KMS-11 (cell line): Measurements from ENCODE around the gene DOK7.

ENCODE experiments used
- H2AFZ ChIP-seq: fragments of 200-600 bp; sonication (generic); 2 replicates; pipeline ENCODE4 v1.6.1; 2016; ENCODE audit warnings: antibody characterized with exemption, mixed run types, low read depth
- H3K27ac ChIP-seq: fragments of 200-600 bp; sonication (generic); 2 replicates; pipeline ENCODE4 v1.6.1; 2016; ENCODE audit warnings: mild to moderate bottlenecking, mixed run types
- H3K27me3 ChIP-seq: fragments of 200-600 bp; sonication (generic); 2 replicates; pipeline ENCODE4 v1.6.1; 2017; ENCODE audit warnings: mild to moderate bottlenecking, low read depth, mixed run types, moderate library complexity; ENCODE audit not compliant: insufficient read depth
- H3K36me3 ChIP-seq: fragments of 200-600 bp; sonication (generic); 2 replicates; pipeline ENCODE4 v1.6.1; 2017; ENCODE audit warnings: mild to moderate bottlenecking, mixed run types; ENCODE audit not compliant: insufficient read depth
- H3K4me1 ChIP-seq: fragments of 200-600 bp; sonication (generic); 2 replicates; pipeline ENCODE4 v1.6.1; 2016; ENCODE audit warnings: mild to moderate bottlenecking, low read depth, mixed run types; ENCODE audit not compliant: poor library complexity, severe bottlenecking
- H3K4me2 ChIP-seq: fragments of 200-600 bp; sonication (generic); 2 replicates; pipeline ENCODE4 v1.7.0; 2016; ENCODE audit warnings: mild to moderate bottlenecking, mixed run types
- H3K4me3 ChIP-seq: fragments of 200-600 bp; sonication (generic); IDR thresholded peaks from 2 replicates; pipeline ENCODE4 v1.6.1; 2017; ENCODE audit warnings: low read depth, low read length, mixed read lengths; ENCODE audit not compliant: insufficient read depth
- H3K79me2 ChIP-seq: fragments of 200-600 bp; sonication (generic); 2 replicates; pipeline ENCODE4 v1.6.1; 2016; ENCODE audit warnings: low read depth, mixed run types; ENCODE audit not compliant: insufficient read depth
- H3K9ac ChIP-seq: fragments of 200-600 bp; sonication (generic); 2 replicates; pipeline ENCODE4 v1.6.1; 2016; ENCODE audit warnings: mild to moderate bottlenecking, mixed run types
- H4K20me1 ChIP-seq: fragments of 200-600 bp; sonication (generic); 2 replicates; pipeline ENCODE4 v1.6.1; 2016; ENCODE audit warnings: mild to moderate bottlenecking, mixed run types; ENCODE audit not compliant: insufficient read depth
- TF ChIP-seq, protein P1 (sequence below): fragments of 200-600 bp; sonication (generic); conservative IDR thresholded peaks from 2 replicates; pipeline ENCODE4 v1.6.1; 2017; ENCODE audit warnings: low read depth, mild to moderate bottlenecking, antibody characterized with exemption, low read length, moderate library complexity, mixed read lengths

DOK7 gene

DNA sequence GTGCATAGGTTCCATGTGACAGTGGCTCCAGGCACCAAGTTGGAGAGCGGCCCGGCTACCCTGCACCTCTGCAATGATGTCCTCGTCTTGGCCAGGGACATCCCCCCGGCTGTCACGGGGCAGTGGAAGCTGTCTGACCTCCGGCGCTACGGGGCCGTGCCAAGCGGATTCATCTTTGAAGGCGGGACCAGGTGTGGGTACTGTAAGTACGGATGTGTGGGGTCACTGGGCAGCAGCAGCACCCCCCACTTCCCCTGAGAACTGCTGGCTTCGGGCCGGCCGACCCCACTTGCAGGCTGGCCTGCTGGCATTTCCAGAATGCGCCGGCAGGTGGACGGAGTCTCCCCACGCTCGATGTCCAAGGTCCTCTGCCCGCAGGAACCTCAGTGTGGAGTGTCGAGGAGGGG, 13.2 kb downstream of the DOK7 start:
- Histone ChIP-seq H3K9ac (no peak overlapping the region), H3K79me2 (no peaks in the 10 kb centered on the region)

GRCh38 chr4:3476936-3477749, 14.0 kb downstream of the DOK7 start:
- H3K27ac ChIP-seq, result no peak overlapping the region
- H3K9ac ChIP-seq, result no peak overlapping the region
- no peaks in the 10 kb centered on the region for H3K4me1 ChIP-seq
- TF ChIP-seq, protein P1, sequence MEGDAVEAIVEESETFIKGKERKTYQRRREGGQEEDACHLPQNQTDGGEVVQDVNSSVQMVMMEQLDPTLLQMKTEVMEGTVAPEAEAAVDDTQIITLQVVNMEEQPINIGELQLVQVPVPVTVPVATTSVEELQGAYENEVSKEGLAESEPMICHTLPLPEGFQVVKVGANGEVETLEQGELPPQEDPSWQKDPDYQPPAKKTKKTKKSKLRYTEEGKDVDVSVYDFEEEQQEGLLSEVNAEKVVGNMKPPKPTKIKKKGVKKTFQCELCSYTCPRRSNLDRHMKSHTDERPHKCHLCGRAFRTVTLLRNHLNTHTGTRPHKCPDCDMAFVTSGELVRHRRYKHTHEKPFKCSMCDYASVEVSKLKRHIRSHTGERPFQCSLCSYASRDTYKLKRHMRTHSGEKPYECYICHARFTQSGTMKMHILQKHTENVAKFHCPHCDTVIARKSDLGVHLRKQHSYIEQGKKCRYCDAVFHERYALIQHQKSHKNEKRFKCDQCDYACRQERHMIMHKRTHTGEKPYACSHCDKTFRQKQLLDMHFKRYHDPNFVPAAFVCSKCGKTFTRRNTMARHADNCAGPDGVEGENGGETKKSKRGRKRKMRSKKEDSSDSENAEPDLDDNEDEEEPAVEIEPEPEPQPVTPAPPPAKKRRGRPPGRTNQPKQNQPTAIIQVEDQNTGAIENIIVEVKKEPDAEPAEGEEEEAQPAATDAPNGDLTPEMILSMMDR, result no peak
- no peaks in the 10 kb centered on the region for H3K79me2 ChIP-seq
- H3K36me3 ChIP-seq, result no peaks in the 10 kb centered on the region
- H3K27me3 ChIP-seq, result peaks cover 41% of the 10 kb centered on the region
- H3K4me3 ChIP-seq, result no peak overlapping the region
- no peak overlapping the region for H2AFZ ChIP-seq
- H4K20me1 ChIP-seq, result no peaks in the 10 kb centered on the region
- no peak overlapping the region for H3K4me2 ChIP-seq

More for the DNA sequence above, 13.2 kb downstream of the DOK7 start:
- Histone ChIP-seq H4K20me1 (no peaks in the 10 kb centered on the region), H3K36me3 (no peaks in the 10 kb centered on the region), H3K4me3 (no peak overlapping the region), H3K4me2 (no peak overlapping the region), H3K27ac (no peak overlapping the region), H3K27me3 (peaks cover 36% of the 10 kb centered on the region), H2AFZ (no peak overlapping the region), H3K4me1 (no peaks in the 10 kb centered on the region)
- TF ChIP-seq, protein P1, result no peak

DNA sequence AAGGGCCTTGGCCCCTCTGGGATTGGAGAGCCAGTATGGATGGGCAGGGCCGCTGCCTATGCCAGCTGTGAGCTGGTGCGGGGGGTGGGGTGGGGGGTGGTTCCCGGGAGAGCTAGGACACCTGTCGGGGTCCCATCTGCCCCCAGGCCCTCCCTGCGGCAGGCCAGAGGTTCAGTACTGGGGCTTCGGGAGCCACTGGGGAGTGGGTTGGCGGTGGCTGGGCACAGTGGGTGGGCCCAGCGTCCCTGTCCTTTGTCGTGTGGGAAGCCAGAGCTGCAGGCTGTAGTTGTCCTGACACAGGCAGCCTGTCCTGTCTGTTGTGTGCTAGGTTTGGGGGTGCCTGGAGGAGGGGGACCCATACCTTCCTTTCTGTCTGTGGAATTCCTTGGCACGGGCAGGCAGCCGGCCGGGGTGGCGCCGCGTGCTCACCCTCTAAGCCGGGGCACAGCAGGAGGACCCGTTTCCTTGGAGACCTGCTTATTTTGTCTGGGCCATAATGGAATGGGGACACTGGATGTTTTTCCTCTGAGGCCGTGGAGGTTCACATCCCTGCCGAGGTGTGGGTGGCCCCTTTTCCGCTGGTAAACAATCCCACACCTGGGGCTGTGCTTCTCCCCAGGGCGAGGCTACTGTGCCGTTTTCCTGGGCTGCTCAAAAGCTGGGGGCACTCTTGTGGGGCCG, 14.8 kb downstream of the DOK7 start:
- Histone ChIP-seq H3K79me2 (no peaks in the 10 kb centered on the region), H3K4me2 (no peak overlapping the region), H3K9ac (no peak overlapping the region), H3K36me3 (no peaks in the 10 kb centered on the region), H3K4me1 (no peaks in the 10 kb centered on the region), H3K4me3 (no peak overlapping the region), H3K27me3 (peaks cover 42% of the 10 kb centered on the region), H3K27ac (no peak overlapping the region), H4K20me1 (no peaks in the 10 kb centered on the region), H2AFZ (no peak overlapping the region)
- TF ChIP-seq, protein P1, result no peak

GRCh38 chr4:3478446-3479357, 15.6 kb downstream of the DOK7 start:
- Histone ChIP-seq H3K27me3 (peaks cover 42% of the 10 kb centered on the region; the same call in 1 of the 2 replicates), H3K79me2 (no peaks in the 10 kb centered on the region), H4K20me1 (no peaks in the 10 kb centered on the region), H3K4me1 (no peaks in the 10 kb centered on the region), H3K4me2 (no peak overlapping the region), H2AFZ (no peak overlapping the region), H3K4me3 (no peak overlapping the region), H3K36me3 (no peaks in the 10 kb centered on the region), H3K27ac (no peak overlapping the region), H3K9ac (no peak overlapping the region)
- TF ChIP-seq, protein P1, result no peak
